Measurements from ENCODE around the gene SUGT1.
"Not testable (repeated sequence)": the region's sequence is repeated elsewhere in the genome, so short reads cannot be mapped to it uniquely, and the experiment has no call there.

The SUGT1 gene

DNA sequence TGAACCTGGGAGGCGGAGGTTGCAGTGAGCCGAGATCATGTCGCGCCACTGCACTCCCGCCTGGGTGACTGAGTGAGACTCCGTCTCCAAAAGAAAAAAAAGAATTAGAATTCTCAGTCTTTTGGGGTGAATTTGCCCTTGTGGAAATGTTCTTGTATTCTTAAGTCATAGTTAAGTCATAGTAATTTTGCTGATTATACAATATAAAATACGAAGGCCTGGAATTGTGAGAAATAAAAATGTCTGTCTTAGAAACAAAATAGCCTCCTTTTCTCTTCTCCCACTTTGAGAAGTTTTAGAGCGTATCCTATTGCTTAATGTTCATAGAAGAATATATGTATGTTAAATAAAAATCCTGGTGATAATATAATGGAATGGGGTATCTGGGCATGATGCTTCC is 18.1 kb downstream of the SUGT1 start:
- DNase-seq: no peak

DNA sequence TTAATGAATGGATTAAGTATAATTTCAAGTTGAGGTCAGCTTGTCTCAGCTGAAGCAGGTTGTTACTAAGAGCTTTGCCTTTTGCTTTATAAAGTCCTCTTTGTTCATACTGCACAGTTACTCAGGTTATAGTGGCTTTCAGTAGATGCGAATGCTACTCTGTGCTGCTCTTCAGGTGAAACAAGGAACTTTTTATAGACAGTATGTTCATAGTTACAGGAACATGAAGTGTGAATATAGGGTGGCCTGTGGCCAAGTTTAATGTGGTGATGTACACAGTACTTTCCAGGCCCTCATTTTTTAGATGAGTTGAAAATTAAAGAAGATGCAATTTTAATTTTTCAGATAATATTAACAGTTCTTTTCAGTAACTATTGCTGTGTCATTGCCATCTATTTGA is 20.8 kb downstream of the SUGT1 start:
- no peak for DNase-seq

DNA sequence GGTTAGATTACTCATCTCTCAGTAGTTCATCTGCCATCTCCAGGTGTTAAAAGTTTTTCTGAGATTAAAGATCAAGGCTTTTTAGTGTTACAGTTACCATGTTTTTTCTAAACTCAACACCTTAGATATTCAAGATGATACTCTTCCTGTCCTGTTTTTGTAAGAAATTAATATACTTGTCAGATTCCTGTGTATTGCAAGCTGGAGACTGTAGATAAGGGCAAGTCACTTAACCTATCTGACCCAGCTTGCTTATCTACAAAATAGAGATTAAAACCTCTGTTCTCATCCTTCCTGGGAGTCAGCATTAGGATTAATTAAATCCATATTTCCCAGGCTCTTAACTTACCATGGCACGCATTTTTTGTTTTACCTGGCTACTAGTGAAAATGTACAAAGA is 25.2 kb downstream of the SUGT1 start:
- no peak for DNase-seq

DNA sequence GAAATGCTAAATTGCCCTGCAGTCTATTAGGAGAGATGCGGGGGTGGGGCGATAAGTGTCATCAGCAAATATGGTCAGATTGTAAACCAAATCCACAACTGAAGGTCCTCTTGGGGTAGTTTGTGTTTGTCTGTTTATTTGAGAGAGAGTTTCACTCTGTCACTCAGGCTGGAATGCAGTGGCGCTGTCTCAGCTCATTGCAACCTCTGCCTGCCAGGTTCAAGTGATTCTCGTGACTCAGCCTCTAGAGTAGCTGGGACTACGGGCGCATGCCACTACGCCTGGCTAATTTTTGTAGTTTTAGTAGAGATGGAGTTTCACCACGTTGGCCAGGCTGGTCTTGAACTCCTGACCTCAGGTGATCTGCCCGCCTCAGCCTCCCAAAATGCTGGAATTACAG is 33.2 kb downstream of the SUGT1 start:
- not testable (repeated sequence) for DNase-seq

DNA sequence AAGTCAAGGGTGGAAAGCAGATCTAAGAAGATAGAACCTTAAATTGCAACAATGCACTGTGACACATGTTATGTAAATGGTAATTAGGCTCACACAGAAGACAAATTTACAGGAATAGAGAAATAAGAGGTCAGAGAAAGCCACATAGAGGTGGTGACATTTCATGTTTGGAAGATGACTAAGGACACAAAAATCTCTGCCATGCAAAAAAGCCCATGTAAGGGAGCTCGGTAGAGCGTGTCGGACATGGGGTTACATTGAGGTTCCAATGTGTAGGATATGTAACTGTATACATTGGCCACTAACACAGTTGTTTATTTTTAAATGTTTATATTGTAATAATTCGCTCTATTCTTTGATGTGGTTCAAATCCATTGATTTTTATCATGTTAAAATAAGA is 33.7 kb downstream of the SUGT1 start:
- DNase-seq: no peak

DNA sequence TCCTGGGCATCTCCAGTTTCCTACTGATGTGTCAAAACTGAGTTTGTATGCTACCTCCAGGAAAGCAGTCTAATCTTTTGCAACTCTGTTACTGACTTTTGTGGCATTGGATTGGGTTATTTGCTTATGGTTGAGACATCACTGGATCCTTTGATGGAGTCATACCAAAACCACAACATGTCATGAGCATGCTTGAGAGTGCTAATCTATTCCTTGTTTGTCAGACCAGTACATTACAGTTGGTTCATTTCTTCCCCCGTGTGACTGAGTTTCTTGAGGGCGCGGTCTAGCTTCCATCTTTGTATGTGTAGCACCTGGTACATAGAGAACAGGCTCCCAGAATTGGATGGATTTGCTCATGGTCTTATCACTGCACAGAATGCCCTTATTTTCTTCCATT is 43.2 kb downstream of the SUGT1 start:
- no peak for DNase-seq

DNA sequence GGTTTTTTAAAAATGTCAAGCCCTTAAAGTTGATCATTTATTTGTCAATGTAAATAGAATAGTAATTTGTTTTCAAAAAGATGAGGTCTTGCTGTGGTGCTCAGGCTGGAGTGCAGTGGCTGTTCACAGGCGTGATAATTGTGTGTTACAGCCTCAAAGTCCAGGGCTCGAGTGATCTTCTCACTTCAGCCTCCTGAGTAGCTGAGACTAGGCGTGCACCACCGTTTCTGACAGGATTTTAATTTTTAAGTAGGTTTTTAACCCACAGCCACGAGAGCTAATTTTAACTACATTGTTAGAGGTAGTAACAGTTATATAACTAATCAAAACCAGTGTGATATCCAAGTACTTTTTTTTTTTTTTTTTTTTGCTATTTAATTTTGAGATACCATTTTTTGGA is 43.9 kb downstream of the SUGT1 start:
- no peak for DNase-seq

DNA sequence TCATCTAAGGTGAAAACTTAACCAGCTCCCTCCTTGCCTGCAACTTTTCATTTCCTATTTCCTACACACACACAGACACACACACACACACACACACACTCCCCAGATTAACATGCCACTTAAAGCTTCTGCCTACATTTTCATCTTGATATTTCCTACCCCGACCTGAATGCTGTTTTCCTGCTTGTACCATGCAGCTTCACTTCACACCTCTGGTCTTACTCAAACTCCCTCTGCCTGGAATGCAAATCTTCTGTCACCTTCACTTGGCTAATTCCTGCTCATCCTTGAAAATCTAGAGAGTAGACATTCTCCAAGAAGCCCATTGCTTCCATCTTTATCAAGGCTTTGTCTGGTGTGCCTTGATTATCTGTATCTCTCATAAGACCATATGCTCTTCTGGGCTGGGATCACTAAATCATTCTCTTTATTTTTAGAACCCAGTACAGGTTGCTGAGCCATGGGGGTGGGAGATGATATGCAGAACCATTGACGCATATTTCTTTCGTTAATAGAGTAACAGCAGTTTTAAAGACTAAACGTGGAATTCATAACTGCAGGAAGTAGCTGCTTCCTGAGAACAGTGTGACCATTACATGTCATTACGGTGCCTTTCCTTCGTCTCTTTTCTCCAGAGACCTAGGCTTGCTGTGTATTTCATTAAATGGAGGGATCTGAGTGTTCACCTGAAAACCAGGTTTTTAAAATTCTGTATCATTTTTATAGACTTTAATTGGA is 49.3 kb downstream of the SUGT1 start:
- no peak for DNase-seq

DNA sequence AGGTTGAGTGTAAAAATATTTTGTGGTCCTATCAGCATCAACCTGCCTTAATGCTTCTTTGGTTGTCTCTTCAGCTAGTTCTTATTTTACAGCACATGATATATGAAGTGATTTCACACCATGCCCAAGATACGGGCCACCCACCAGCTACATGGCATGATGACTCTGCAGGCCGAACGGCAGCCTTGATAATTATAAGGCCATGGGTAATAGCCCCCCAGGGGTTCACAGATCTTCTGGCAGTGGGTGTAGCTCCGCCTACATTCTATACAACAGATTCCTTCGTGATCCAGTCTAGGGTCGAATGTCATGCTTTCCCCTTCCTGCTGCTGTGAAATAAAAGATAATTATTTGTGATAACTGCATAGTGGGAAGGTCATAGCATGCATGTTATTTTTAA is 50.8 kb downstream of the SUGT1 start:
- no peak for DNase-seq

DNA sequence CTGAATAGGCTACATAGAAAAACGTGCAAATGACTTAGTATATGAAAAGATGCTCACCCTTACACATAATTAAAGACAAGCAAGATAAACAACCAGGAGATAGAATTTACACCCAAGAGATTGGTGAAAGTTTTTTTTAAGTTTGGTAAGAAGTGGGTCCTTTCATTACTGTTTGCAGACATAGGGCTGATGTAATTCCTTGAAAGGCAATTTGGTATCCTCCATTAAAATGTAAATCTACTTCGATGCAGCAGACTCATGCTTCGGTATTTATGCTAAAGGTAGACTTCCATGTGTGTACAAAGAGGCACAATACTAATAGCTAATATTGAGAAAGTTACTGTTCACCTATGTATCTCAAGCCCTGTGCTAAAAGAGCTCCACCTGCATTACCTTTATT is 53.4 kb downstream of the SUGT1 start:
- DNase-seq: no peak

DNA sequence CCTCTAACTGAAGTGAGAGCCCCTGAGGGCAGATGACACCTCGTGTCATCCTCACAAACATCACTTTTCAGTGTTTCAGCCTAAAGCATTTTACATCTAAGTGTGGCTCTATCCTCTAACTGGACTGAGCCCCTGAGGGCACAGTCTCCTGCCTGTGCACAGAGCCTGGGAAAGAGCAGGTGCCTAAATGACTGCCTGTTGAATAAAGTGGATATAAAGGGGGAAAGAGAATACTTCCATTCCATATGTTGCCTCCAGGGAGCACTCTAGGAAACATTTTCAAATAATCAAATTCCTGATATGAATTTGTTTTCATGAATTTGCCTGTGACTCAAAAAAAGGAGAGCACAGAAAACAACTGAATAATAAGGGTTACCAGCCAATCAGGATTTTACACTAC is 54.7 kb downstream of the SUGT1 start:
- DNase-seq: no peak

DNA sequence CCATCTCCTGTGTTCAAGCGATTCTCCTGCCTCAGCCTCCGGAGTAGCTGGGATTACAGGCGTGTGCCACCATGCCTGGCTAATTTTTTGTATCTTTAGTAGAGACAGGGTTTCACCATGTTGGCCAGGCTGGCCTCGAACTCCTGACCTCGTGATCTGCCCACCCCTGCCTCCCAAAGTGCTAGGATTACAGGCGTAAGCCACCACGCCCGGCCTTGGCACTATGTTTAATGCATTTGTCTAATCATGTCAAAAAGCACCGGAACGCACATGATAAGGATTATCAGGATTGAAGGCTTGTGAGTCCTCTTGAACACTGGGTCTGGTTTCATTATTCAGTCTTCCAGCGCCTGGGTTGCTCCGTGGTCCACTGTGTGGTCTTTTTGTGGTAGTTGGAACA is 55.6 kb downstream of the SUGT1 start:
- not testable (repeated sequence) for DNase-seq

DNA sequence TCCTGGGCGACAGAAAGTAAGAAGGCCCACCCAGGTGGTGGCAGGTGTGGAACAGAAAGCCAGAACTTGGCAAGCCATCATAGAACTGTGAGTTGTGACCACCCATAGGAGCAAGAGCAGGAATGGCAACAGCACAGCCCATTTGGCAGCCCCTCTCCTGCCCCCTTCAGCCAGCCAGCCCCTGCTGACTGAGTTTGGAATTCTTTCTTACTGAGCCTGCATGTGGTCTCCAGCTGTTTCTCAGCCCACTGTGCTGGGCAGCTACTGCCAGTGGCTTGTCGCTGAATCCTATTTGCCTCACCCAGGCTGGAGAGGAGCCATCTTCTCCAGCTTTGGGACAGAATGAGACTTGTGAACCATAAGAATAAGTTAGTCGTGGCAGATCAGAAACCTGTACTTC is 58.6 kb downstream of the SUGT1 start:
- DNase-seq: no peak

DNA sequence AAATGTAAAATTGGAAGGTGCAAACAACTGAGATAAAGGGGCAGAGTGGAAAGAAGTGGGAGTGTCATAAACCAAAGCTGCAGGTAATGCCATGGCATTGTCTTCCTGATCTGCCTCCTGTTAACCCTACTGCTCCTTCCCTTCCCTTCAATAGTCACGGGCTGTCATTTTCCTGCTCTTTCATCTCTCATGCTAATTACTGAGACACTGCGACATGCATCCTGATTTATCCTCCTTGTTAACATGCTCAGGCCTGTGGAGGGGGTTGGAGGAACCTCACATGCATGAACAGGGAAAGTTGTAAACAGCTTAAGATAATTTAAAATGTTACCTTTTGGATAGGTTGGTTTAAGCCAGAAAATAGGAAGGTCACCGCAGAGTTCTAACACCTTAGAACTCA is 59.7 kb downstream of the SUGT1 start:
- DNase-seq: no peak

DNA sequence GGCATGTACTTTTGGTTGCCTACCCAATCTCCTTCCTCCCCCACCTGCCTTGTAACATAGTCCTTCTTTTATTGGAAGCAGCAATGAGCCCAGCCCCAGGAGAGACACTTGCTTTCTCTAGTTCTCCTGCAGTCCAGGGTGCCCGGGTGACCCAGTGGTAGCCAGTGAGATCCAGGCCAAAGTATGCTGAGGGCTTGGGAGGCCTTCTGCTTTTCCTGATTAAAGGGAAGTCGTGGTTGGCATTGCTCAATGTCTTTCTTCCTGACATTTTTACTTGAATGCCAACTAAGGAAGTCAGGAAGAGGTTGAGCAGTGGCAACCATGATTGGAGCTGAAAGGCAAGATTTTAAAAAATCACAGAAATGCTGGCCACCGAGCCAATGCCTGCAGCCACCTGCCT is 61.3 kb downstream of the SUGT1 start:
- no peak for DNase-seq

DNA sequence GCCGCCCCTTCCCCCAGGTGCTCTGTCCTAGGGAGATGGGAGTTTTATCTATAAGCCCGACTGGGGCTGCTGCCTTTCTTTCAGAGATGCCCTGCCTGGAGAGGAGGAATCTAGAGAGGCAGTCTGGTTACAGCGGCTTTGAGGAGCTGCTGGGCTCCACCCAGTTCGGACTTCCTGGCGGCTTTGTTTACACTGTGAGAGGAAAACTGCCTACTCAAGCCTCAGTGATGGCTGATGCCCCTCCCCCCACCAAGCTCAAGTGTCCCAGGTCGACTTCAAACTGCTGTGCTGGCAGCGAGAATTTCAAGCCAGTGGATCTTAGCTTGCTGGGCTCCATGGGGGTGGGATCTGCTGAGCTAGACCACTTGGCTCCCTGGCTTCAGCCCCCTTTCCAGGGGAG is 68.3 kb downstream of the SUGT1 start:
- not testable (repeated sequence) for DNase-seq

DNA sequence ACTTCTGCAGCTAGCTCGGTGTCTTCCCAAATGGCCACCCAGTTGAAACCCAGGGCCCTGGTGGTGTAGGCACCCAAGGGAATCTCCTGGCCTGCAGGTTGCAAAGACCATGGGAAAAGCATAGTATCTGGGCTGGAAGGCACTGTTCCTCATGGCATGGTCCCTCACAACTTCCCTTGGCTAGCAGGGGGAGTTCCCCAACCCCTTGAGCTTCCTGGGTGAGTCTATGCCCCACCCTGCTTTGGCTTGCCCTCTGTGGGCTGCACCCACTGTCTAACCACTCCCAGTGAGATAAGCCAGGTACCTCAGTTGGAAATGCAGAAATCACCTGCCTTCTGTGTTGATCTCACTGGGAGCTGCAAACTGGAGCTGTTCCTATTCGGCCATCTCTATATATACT is 68.7 kb downstream of the SUGT1 start:
- not testable (repeated sequence) for DNase-seq

DNA sequence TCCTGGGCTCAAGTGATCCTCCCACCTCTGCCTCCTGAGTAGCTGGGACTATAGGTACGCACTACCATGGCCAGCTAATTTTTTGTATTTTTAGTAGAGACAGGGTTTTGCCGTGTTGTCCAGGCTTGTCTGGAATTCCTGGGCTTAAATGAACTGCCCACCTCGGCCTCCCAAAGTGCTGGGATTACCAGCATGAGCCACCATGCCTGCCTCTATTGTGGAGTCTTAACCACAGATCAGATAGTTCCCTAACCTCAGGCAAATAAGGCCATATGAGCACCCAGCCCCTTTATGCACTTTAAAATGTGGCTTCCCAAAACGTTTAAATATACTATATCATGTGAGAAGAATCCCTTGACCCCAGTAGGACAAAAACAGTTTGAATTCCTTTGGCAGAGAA is 70.5 kb downstream of the SUGT1 start:
- no peak for DNase-seq

DNA sequence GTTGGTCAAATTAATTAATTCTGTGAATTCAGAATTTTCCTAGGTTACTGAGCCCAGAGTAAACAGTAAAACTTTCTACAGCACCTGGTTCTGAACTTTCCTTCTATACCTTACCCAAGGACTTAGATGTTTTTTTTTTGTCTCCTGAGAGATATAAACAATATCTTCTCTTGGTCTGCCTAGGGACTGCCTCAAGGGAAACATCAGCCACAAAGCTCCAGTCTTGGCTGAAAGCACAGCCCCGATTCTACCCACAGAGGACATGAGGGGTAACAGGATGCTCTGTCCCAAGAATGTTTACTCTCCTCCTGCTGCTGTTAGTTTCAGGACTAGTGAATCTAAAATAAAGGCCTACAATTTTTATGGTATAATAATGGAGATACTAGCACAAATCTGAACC is 72.7 kb downstream of the SUGT1 start:
- DNase-seq: no peak

DNA sequence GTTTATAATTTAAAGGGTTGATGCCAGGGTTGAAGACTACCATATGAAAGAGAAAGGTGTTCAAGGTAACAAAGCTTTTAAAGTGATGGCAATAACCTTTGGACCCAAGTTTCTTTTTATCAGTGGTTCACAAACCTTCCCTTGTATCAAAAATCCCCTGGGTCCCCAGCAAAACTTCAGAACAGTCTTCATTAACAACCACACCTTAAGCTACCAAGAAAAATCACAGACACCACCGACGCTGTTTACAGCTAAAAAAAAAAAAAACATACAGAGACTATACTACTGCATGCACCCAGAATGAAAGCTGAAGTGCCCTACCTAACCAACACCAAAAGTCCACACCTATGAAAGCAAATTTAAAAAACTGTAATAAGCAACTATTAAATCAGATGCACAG is 73.6 kb downstream of the SUGT1 start:
- no peak for DNase-seq

DNA sequence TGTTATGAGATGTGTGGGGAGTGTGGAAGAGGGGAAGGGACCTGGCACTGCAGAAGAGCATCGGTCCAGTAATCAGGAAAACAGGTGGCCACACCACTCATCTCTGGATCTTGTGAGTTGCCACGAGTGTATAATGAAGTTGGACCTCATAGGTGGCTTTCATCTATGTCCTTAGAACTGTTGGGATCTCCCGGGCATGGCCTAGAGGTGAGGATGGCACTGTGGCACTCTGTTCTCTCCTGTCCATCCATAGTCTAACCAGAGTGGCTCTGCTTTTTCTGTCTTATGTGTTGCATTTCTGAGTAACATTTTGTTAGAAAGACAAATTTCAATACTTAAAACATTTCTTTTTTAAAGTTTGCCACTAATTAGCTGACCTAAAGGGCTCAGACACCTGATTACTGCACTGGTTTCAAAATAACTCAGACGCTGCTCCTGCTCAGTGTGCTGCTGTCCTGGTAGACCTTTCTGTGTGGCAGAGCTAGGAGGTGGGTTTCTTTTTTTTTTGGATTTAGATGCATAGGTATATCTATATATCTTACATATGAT is 81.5 kb downstream of the SUGT1 start:
- DNase-seq: no peak

DNA sequence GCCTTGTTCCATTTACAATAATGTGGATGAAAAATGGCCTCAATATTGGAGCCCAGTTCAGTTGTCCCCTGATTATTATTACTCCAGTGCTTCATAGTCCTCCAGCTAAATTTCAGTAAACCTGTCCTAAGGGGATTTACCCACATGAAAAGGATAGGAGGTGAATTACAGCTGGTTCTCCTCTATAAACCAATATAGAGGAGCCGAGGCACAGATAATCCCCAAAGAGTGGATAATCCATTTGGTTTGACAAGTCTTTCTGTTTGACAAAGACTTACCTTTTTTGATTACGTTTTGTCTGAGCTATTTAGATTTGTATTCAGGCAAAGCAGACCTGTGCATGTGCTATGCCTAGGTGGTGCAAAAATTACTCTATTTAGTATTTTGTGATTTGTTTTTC is 84.3 kb downstream of the SUGT1 start:
- DNase-seq: no peak

DNA sequence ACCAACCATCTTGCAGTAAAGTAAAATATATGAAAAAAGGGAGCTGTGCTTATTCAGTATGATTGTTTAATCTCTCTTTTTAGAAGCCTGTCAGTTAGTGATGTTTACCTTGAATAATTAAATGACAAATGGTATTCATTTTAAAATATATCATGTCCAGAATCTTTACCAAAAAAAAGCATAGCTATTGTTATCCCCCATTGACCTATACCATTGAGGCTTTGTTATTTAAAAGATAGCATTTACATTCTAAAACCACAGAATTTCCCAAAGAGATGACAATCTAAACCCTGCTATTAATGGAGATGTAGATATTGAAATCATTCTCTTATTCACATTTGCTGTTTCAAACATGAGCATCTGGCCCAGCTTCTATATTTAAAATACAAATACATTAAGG is 84.8 kb downstream of the SUGT1 start:
- DNase-seq: no peak

DNA sequence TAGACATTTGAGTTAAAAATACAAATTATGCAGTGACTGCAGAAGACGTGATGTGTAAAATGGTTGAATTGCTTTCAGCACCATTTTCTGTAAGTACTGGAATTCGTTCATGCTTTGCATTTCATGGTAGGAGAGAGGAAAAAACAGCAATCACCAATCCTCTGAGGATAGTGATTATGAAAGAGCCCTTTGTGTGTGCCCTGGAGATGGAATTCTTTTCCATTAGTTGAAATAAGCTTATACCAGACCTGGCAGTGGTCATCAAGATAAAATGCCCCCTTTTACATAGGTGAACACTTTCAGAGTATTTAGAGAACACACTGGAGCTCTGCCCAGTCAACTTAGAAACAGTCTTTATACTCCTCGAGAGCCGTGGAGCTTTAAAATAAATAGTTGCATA is 85.3 kb downstream of the SUGT1 start:
- no peak for DNase-seq

Measured in effector CD4-positive, alpha-beta T cell (primary cell).